OCI-LY7 (cell line): Measurements from ENCODE around the gene TMEM207. TPM values are rescaled to one million over a fixed set of nuclear protein-coding genes. Genes with fewer than 3 reads are reported as not detected.

Experiments
- BruUV-seq: library from RNA; stranded (reverse); fragments of 400-500 nt; replicated peaks from 2 replicates; lab custom pipeline; 2021; lab: Mats Ljungman, UMichigan
- CTCF ChIA-PET: fragments of 300-600 bp; sonication (Branson Sonifier 250); formaldehyde crosslinking; loops from one replicate; lab custom pipeline; 2022; ENCODE audit warnings: antibody characterized with exemption; ENCODE audit not compliant: unreplicated experiment; lab: Charles Lee
- POLR2A ChIA-PET: fragments of 300-600 bp; sonication (Branson Sonifier 250); formaldehyde crosslinking; loops from one replicate; lab custom pipeline; 2022; ENCODE audit warnings: antibody characterized with exemption; lab: Charles Lee
- DNase-seq: peaks from one replicate; pipeline ENCODE4 v3.0.0-alpha.2; 2015; ENCODE audit warnings: low spot score
- H2AFZ ChIP-seq: fragments of 200-600 bp; sonication (generic), shearing (Covaris generic); 2 replicates; pipeline ENCODE4 v1.6.1; 2014; ENCODE audit warnings: mild to moderate bottlenecking, antibody characterized with exemption, low read length, moderate library complexity
- H3K27ac ChIP-seq: fragments of 200-600 bp; sonication (generic); 2 replicates; pipeline ENCODE4 v1.5.1; 2014; ENCODE audit warnings: mixed run types, low read depth, mild to moderate bottlenecking, moderate library complexity, low read length, inconsistent platforms; ENCODE audit not compliant: poor library complexity, severe bottlenecking
- H3K36me3 ChIP-seq: fragments of 200-600 bp; sonication (generic); 2 replicates; pipeline ENCODE4 v1.6.1; 2014; ENCODE audit warnings: mild to moderate bottlenecking, antibody characterized with exemption, low read length, moderate library complexity, mixed read lengths; ENCODE audit not compliant: insufficient read depth
- H3K4me1 ChIP-seq: fragments of 200-600 bp; sonication (generic); 2 replicates; pipeline ENCODE4 v1.5.1; 2014; ENCODE audit warnings: mild to moderate bottlenecking, low read length; ENCODE audit not compliant: insufficient read depth, poor library complexity, severe bottlenecking
- H3K4me2 ChIP-seq: fragments of 200-600 bp; sonication (generic); 2 replicates; pipeline ENCODE4 v1.6.1; 2014; ENCODE audit warnings: mild to moderate bottlenecking, low read length
- H3K4me3 ChIP-seq: fragments of 200-600 bp; sonication (generic); 2 replicates; pipeline ENCODE4 v1.5.1; 2014; ENCODE audit warnings: mild to moderate bottlenecking, low read depth, low read length; ENCODE audit not compliant: poor library complexity, severe bottlenecking
- H3K79me2 ChIP-seq: fragments of 200-600 bp; sonication (generic); 2 replicates; pipeline ENCODE4 v1.6.1; 2016; ENCODE audit warnings: low read depth, mild to moderate bottlenecking, low read length, moderate library complexity, mixed read lengths; ENCODE audit not compliant: insufficient read depth
- H3K9me2 ChIP-seq: fragments of 200-600 bp; sonication (generic); 2 replicates; pipeline ENCODE4 v1.6.1; 2016; ENCODE audit warnings: mild to moderate bottlenecking, low read length, mixed read lengths; ENCODE audit not compliant: insufficient read depth
- H3K9me3 ChIP-seq: fragments of 200-600 bp; sonication (generic); 2 replicates; pipeline ENCODE4 v1.6.1; 2014; ENCODE audit warnings: mild to moderate bottlenecking, mixed run types, low read length, mixed read lengths
- H4K20me1 ChIP-seq: fragments of 200-600 bp; sonication (generic); 2 replicates; pipeline ENCODE4 v1.6.1; 2014; ENCODE audit warnings: mild to moderate bottlenecking, antibody characterized with exemption, low read length, moderate library complexity, mixed read lengths; ENCODE audit not compliant: insufficient read depth
- CTCF ChIP-seq: fragments of 200-600 bp; sonication (generic); conservative IDR thresholded peaks from 2 replicates; pipeline ENCODE4 v1.5.1; 2014; ENCODE audit warnings: mild to moderate bottlenecking, antibody characterized with exemption, low read length, moderate library complexity, mixed read lengths
- EZH2phosphoT487 ChIP-seq: fragments of 200-600 bp; sonication (generic); IDR thresholded peaks from 2 replicates; pipeline ENCODE4 v1.6.1; 2018; ENCODE audit warnings: low read depth, borderline replicate concordance, mild to moderate bottlenecking, mixed run types, antibody characterized with exemption, low read length, moderate library complexity, mixed read lengths
- intact Hi-C: fragments of 100-400 bp; cut with micrococcal nuclease; formaldehyde crosslinking; loops from one replicate; pipeline ENCODE4 v1.10.0; 2022; ENCODE audit not compliant: unreplicated experiment
- total RNA-seq, 2 experiments: library from RNA; depleted of rRNA in 1 of 2; stranded (reverse); fragments of >200 nt in 1 of 2; shearing (Covaris generic) in 1 of 2; gene quantifications; 2 replicates each; pipeline ENCODE4 v1.2.3, GENCODE V29; 2014 to 2022

Gene TMEM207
- total RNA-seq, 2 experiments from 2014 or later = not detected

- Histone ChIP-seq H3K4me2 (no peak overlapping the region), H3K4me3 (no peak overlapping the region), H4K20me1 (no peaks in the 10 kb centered on the region), H2AFZ (no peak overlapping the region), H3K36me3 (no peaks in the 10 kb centered on the region), H3K9me2 (no peaks in the 10 kb centered on the region), H3K79me2 (no peaks in the 10 kb centered on the region), H3K9me3 (no peaks in the 10 kb centered on the region), H3K4me1 (no peaks in the 10 kb centered on the region), H3K27ac (no peak overlapping the region)
- intact Hi-C loops = no loop called here
- POLR2A ChIA-PET = interaction anchor here (0.6 to 0.7 kb wide), 2 partner anchors 16 to 401 kb away, joined by 3 to 4 read pairs; no protein-coding TSS in a partner anchor
- DNase-seq = no peak
- BruUV-seq = no TSS peak
- CTCF ChIA-PET = no interaction called here
- TF ChIP-seq CTCF (no peak), EZH2phosphoT487 (no peak)
Observed at GRCh38 chr3:190458040-190458439, 8.3 kb upstream of the TMEM207 start.

- Histone ChIP-seq H3K27ac (no peak overlapping the region), H3K9me2 (no peaks in the 10 kb centered on the region), H3K4me2 (no peak overlapping the region), H3K36me3 (no peaks in the 10 kb centered on the region), H3K4me3 (no peak overlapping the region), H3K9me3 (no peaks in the 10 kb centered on the region), H4K20me1 (no peaks in the 10 kb centered on the region), H3K4me1 (no peaks in the 10 kb centered on the region), H3K79me2 (no peaks in the 10 kb centered on the region), H2AFZ (no peak overlapping the region)
- no peak for TF ChIP-seq CTCF
- ChIA-PET POLR2A (no interaction called here), CTCF (no interaction called here)
- intact Hi-C loops = no loop called here
- BruUV-seq = no TSS peak
- no peak for DNase-seq
Observed at GRCh38 chr3:190456770-190457169, 7.1 kb upstream of the TMEM207 start.

GRCh38 chr3:190455828-190456227, 6.1 kb upstream of the TMEM207 start:
- no peak overlapping the region for H3K4me2 ChIP-seq
- intact Hi-C loops = no loop called here
- H3K79me2 ChIP-seq = no peaks in the 10 kb centered on the region
- TF ChIP-seq EZH2phosphoT487 = no peak
- no peak for TF ChIP-seq CTCF
- no TSS peak for BruUV-seq
- H3K9me2 ChIP-seq = no peaks in the 10 kb centered on the region
- H4K20me1 ChIP-seq = no peaks in the 10 kb centered on the region
- H3K4me3 ChIP-seq = no peak overlapping the region
- no peak for DNase-seq
- no peak overlapping the region for H3K27ac ChIP-seq
- no peaks in the 10 kb centered on the region for H3K36me3 ChIP-seq
- no peak overlapping the region for H2AFZ ChIP-seq
- CTCF ChIA-PET = no interaction called here
- H3K9me3 ChIP-seq = no peaks in the 10 kb centered on the region
- POLR2A ChIA-PET = interaction anchor here (0.5 kb wide), 1 partner anchor 378 kb away, joined by 4 read pairs; no protein-coding TSS in a partner anchor
- no peaks in the 10 kb centered on the region for H3K4me1 ChIP-seq
